Skeletal muscle cell (primary cell): ENCODE results near the gene ARHGAP10.

Experiments used
- DNase-seq: peaks from one replicate; pipeline ENCODE4 v3.0.0-alpha.2; 2010; ENCODE audit warnings: low read depth
- H3K4me3 ChIP-seq: 2 replicates; pipeline ENCODE4 v1.5.1; 2011; ENCODE audit warnings: low read depth, mild to moderate bottlenecking, control low read depth, low read length, moderate library complexity

Gene ARHGAP10

DNA sequence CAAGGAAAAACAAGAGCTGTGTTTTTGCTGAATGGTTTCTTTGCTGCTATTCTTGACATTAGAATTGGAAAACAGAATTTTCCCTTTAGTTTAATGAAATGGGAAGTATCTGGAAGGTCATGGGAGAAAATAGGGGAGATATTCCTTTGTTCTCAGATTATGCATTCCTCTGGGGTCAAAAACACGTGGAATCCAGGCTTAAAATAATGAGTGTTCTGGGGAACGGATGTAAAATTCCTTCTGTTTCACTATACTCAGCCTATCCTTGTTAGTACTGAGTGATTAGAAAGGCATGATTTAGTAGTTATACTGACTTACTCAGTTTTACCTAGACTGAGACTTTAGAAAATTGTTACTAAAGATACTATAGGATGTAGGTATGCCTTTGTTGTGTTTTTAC, 107.3 kb downstream of the ARHGAP10 start:
- no peak for DNase-seq
- H3K4me3 ChIP-seq, result no peak overlapping the region

DNA sequence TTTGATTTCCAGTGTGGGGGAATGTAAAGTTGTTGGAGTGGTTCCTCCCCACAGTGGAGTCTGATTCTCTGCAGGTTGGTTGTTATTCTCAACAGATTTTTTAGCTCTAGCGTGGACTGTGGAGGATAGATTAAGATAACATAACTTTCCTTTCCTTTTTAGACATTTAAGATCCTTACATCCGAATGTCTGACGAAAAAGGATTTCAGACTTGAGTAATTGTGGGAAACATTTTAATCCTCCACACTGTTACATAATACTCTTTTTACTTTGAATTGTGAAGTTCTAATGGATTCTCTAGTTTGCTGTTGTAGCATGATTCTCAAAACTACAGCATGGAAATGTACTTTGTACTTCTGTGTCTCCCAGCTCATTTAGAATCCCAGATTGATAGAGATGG, 107.8 kb downstream of the ARHGAP10 start:
- DNase-seq, result no peak
- H3K4me3 ChIP-seq, result no peak overlapping the region

DNA sequence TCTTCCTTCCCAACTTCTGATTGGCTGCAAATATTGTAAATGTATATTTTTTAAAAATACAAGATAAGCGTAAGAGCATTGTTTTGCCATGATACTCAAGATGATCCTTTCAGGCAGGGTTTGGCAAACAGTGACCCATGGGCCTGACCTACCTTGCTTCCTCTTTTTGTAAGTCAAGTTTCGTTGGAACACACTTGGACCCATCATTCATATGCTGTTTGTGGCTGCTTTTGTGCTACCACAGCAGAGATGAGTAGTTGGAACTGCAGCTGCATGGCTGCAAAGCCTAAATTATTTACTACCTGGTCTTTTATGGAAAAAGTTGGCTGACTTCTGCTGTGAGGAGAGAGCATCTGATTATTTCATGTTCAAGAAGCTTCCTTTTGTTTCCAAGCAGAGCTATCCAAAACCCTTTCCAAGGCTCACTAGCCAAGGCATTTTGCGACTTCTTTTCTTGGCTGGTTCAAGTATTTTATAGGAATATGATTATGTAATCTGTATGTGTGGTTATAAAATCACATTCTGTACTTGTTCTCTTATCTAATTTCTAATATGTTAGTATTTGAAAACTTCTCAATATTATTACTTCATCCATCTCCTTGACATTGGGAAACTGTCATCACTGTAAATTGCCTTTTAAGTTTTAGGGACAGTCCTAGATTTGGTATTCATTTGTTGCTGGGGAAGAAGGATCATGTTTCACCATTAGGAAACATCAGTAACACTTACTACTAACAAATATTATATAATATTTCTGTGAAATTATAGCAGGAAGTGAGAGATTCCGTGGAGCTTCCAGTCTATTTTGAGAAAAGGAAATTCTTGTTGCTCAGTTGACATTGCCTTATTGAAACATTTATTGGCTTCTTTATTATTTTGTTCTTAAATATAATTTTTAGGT, 109.2 kb downstream of the ARHGAP10 start:
- no peak overlapping the region for H3K4me3 ChIP-seq
- DNase-seq, result no peak

DNA sequence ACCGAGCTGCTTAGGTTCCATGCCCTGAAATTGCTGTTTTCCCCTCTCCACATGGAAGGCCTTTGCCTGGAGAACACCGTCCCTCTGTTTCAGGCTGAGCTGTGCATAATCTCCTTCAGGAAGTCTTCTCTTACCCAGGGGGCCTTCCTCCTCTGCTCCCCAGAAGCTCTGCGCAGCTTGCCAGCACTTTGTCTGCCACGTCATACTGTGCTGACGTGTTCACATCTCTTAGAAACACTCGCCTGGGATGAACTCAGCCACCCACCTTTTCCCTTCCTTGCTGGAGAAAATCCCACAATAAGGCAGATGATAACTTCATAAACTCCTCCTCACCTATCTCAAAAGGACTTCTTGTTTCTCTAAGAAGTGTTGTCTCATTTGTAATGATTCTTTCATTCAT, 110.7 kb downstream of the ARHGAP10 start:
- no peak overlapping the region for H3K4me3 ChIP-seq

DNA sequence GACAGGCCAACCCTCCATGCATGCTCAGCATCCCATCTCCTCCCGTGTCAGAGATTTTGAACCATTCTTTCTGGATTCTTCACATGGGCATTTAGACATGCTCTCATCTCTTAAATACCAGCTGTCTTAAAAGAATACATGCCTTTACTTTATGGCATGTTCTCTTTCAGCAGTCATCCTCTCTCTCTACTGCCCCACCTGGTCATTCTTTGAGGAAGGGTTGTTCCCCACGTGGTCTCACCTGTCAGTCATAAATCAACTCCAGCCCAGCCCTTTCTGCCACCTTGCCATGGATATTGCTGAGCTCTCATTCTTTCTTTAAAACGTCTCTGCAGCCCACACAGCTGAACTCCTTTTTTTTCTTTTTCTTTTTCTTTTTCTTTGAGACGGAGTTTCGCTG, 111.3 kb downstream of the ARHGAP10 start:
- no peak for DNase-seq
- no peak overlapping the region for H3K4me3 ChIP-seq

More for the DNA sequence above, 110.7 kb downstream of the ARHGAP10 start:
- DNase-seq, result peak; percentile 92

DNA sequence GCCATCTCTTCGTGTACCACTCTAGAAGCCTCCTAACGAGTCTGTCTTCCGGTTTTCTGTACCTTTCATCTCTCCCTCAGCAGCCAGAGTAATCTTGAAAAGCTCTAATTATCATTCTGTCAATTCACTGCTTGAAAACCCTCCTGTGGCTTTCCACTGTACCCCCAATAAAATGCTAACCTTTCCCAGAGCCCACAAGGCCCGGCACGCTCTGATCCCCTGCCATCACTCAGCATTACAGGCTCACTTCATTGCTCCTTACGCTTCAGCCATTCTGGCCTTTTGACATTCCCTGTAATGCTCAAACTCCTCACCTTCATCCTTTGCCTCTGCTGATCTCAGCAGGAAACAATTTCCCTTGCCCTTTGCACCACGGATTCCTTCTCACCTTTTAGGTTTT, 112.9 kb downstream of the ARHGAP10 start:
- H3K4me3 ChIP-seq, result no peak overlapping the region
- no peak for DNase-seq

DNA sequence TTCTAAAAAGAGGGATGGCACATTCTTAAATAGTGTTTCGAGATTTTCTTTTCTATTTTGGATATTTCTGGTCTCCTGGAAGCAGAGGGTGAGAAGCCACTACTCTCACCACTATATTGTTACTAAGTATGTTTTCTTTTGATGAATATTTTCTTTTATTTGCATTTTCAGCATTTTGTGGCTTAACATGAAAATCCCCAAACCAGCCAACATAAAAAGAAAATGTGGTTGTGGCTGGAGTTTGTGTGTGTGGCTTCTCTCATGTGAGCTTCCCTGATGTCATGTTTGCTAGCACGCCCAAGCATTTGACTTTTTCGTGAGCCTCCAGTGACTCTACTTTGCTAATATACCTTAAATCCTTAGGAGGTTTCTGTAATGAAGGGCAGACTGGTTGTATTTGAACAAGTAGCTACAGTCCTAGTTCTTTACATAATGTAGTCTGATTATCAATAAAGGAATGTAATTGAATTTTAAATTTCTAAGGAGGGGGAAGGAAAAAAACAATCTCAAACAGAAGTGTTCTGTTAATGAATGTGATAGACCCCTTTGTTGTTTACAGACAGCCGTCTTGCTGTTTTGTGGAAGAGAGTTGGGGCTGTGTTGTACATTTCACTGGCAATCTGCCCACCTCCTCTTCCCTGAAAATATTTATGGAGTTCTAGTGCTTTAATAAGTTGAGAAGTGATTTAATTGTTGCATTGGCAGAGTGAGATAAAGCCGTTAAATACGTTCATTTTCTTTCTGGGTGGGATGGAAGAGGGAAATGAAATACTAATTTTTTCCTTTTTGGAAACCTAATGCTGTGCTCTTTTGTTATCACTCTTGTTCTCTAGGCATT, 114.6 kb downstream of the ARHGAP10 start:
- H3K4me3 ChIP-seq, result no peak overlapping the region
- DNase-seq, result no peak

DNA sequence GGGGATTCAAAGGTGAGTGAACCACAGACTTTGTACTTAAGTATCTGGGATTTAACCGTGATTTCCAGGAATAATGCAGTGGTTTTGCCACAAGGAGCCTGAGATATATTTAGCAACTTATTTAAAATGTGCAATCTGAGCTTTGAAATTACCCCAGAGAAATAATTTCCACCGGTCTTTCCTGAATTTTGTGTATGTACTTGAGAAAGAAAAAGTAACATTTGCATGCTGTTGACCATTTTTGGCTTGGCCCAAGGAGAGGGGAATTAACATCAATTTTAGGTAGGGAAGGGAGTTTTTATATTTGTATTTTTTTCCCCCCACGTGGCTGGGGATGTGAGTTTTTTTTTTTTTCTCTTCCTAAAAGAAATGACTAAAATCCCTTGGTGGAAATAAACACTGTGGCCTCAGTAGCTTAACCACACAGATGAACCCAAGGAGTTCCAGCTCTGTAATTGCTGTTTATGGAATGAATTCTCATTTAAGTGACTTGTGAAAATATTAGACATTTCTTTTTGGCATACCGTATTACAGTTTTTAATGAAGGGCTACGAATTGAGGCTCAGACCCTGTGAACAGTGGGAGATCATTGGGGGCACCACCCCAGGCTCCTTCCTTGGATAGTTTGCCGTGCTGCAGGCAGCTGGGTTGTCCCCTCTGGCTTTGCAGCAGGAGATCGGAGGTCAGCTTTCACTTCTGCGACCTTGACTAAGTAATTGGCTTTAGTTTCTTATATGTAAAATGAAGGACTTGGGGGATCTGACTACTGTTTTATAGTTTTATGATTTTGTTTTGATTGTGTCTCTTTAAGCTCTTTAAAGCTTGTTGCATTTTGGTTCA, 116.1 kb downstream of the ARHGAP10 start:
- no peak for DNase-seq
- no peak overlapping the region for H3K4me3 ChIP-seq

DNA sequence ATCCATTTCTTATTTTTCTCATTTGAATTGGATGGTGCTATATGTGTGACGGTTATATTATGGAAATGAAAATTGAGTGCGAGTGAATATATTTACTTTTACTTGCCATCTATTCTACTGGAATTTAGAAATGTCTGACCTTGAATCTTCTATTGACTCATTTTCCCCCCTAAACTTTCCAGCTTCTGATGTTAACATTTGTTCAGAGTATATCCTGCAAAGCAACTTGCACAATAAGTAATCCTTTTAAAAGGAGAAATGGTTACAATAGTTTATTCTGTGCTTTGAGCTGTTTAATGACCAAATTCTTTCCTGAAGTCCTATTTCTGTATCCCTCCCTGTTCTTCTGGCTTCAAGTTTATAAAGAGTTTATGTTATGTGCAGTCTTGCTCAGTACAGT, 116.7 kb downstream of the ARHGAP10 start:
- DNase-seq, result no peak
- no peak overlapping the region for H3K4me3 ChIP-seq

DNA sequence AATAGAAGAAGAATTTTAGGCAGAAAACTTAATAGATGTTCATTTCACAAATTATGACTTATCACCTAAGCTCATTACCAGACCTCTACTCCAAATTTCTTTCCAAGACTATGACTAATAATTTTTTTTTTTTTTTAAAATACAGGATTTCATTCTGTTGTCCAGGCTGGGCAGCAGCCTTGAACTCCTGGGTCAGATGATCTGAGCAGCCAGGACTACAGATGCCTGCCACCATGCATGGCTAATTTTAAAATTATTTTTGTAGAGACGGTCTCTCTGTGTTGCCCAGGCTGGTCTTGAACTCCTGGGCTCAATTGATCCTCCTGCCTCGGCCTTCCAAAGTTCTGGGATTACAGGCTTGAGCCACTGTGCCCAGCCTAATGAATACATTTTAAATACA, 119.2 kb downstream of the ARHGAP10 start:
- H3K4me3 ChIP-seq, result no peak overlapping the region

DNA sequence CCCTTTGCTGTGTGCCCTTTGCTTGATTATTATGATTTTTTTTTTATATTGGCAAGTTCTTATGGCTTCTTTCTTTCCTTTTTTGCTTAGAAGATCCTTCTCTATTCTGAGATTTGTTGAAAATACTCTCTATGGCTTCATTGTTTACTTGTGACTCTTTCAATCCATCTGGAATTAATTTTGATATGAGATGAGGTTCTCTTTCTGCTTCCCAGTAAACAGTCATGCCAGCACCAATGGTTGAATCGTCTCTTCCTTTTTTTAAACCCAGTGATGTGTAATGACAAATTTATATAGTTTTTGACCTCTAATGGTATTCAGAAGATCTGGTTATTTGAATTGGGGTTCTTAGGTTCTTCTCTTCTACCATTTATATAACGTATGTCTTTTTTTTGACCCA, 121.8 kb downstream of the ARHGAP10 start:
- no peak overlapping the region for H3K4me3 ChIP-seq
- no peak for DNase-seq

More for the DNA sequence above, 119.2 kb downstream of the ARHGAP10 start:
- DNase-seq, result no peak

DNA sequence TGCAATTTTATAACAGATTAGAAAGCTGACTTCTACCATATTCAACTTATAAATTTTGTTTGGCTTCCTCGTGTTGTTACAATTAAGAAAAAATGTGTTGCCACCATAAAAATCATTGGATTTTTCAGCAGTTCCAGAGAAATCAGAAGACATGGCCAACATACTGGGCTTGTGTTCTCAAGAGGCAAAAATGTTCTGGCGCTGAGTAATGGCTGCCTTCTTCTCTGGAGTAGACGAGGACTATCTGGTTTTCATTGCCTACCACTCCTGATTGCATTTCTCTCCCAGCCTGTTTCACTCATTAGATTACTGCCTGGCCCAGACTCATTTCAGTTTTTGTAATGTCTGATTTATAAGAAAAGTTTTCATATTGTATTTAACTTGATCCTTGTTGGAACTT, 122.3 kb downstream of the ARHGAP10 start:
- H3K4me3 ChIP-seq, result no peak overlapping the region
- no peak for DNase-seq

DNA sequence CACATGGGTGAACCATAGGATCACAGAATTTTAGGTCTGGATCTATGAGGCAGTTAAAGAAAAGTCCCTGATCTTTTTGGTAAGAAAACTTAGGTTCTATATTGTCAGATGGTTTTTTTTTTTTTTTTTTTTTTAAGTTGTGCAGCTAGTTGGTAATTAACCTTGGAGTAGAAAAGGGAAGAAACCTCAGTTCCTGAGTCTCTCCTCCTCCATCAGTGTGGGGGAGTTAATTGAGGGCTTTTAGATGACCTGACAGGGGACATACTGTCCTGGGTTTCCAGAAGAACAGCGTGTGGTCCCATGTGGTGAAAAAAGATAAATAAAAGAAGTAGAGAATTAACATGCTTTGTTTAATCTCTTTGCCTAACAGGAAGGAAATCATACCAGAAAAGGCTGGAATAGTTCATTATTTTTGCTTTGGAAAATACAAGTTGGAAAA, 123.7 kb downstream of the ARHGAP10 start:
- DNase-seq, result no peak
- no peak overlapping the region for H3K4me3 ChIP-seq

DNA sequence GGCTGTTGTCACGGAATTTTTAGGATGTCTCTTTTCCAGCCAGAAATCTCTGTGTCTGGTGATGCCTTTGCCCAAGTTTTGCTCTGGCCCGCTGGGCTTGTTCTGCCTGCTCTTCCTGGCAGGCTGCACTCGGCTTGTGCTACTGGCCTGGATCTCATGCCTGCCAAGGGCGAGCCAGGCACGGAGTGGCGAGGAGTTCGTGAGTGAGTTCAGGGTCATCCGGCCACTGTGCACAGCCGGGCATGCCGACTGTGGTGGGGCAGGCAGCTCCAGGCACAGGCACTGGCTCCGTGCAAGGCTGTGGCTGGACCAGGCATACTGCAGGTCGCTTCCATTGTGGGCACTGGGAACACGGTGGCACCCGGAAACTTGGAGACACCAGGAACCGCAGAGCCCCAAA, 129.1 kb downstream of the ARHGAP10 start:
- no peak for DNase-seq
- H3K4me3 ChIP-seq, result no peak overlapping the region

DNA sequence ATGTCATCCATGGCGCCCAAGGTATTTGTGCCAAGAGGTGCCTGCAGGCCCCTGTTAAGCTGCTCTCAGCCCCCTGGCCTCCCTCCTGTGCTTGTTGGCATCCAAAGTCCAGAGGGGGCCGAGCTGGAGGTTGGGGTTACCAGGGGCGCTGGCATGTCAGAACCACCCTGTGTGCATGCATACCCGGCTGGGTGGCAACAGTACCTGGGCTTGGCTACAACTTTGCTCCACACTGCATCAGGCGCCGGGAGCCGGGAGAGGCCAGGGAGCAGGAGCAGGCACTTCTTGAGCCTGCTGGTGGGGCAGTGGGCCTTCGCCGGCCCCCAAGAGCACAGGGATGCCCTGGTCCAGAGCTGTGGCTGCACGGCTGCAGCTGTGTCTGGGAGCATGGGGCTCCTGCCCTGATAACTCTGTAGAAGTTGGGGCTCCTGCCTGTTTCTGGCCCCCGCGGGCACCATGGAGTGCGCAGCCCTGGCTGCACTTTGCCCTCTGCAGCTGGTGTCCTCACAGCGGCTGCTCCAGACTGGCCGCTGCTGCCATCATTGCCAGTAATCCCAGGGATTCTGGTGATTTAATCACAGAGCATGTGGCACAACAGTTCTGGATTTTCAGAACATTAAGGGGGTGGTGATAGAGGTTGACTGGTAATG, 130.3 kb downstream of the ARHGAP10 start:
- no peak for DNase-seq
- H3K4me3 ChIP-seq, result no peak overlapping the region

DNA sequence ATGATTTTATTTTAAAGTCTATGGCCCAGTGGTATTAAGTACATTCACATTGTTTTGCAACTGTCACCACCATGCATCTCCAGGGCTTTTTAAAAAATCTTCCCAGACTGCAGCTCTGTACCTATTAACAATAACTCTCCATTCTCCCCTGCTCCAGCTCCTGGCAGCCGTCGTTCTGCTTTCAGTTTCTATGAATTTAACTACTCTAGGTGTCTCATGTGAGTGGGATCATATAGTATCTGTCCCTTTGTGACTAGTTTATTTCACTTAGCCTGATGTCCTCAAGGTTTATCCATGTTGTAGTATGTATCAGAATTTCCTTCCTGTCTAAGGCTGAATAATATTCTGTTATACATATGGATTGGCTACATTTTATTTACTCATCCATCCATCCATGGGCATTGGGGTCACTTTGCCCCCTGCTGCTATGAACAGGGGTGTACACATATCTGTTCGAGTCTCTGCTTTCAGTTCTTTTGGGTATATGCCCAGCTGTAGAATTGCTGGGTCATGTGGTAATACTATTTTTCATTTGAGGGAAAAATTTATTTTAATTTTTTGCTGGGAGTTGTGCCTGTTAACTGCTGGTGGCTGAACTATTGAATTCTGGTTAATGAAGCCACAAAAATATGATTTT, 131.3 kb downstream of the ARHGAP10 start:
- no peak for DNase-seq
- H3K4me3 ChIP-seq, result no peak overlapping the region

DNA sequence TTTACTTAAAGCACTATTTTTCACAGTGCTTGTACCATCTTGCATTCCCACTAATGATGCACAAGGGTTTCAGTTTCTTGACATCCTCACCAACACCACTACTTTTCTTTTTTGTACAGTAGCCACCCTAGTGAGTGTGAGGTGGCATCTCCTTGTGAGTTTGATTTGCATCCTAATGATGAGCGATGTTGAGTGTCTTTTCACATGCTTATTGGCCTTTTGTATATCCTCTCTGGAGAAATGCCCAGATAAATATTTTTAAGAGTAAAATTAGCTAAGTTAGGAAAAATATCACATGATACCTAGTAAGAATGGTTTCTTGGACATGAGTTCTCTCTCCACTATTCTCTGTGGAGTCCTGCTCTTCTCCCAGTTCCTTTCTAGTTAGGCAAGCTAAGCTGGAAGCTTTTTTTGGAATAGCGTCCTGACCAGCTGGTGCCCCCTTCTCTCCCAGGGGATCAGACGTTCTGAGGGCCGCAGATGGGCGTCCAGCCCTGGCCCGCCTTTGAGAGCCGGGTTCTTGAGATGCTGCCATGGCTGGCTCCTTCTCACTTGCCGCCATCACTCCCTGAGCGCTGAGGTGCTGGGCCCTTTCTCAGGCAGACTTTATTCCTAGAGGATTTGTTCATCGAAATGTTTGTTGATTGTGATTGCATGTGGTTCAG, 132.1 kb downstream of the ARHGAP10 start:
- no peak for DNase-seq
- H3K4me3 ChIP-seq, result no peak overlapping the region

DNA sequence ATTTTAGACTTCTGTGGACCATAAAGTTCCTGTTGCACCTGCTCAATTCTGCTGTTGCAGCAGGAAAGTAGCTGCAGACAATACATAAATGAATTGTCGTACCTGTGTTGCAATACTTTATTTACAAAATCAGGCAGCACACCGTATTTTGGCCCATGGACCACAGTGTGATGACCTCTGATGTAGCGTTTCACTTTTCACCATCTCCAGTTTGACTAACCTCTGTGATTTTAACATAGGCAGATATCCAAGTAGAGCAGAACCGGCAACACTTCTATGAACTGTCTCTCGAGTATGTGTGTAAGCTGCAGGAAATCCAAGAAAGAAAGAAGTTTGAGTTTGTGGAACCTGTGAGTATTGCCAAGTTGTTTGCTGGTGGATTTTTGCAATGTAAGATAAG, 132.7 kb downstream of the ARHGAP10 start:
- no peak overlapping the region for H3K4me3 ChIP-seq
- no peak for DNase-seq
